ENCODE data around the gene F13B.
"Not testable (repeated sequence)": the region's sequence is repeated elsewhere in the genome, so short reads cannot be mapped to it uniquely, and the experiment has no call there.

The F13B gene

DNA sequence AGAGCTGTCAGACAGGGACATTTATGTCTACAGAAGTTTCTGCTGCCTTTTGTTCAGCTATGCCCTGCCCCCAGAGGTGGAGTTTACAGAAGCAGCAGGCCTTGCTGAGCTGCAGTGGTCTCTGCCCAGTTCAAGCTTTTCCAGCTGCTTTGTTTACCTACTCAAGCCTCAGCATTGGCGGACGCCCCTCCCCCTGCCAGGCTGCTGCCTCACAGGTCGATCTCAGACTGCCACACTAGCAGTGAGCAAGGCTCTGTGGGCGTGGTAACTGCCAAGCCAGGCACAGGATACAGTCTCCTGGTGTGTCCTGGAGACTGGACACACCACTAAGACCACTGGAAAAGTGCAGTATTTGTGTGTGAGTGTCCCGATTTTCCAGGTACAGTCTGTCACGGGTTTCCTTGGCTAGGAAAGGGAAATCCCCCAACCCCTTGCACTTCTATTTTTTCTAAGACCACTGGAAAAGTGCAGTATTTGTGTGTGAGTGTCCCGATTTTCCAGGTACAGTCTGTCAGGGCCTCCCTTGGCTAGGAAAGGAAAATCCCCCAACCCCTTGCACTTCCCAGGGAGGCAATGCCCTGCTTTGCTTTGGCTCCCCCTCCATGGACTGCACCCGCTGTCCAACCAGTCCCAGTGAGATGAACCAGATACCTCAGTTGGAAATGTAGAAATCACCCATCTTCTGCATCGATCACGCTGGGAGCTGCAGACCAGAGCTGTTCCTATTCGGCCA is 75.0 kb downstream of the F13B start:
- not testable (repeated sequence) for H3K36me3 ChIP-seq (ENCODE audit: control insufficient read depth in 5 of 5, insufficient read depth in 5 of 5, low read length in 5 of 5); H3K4me1 ChIP-seq (ENCODE audit: control insufficient read depth in 5 of 5, insufficient read depth in 5 of 5, low read length in 5 of 5); H3K27ac ChIP-seq (ENCODE audit: low read depth, low read length); H3K4me3 ChIP-seq (ENCODE audit: low read depth in 1 of 5, low read length in 5 of 5); H3K9ac ChIP-seq (ENCODE audit: low read length in 5 of 5); H3K27me3 ChIP-seq (ENCODE audit: control insufficient read depth in 5 of 5, insufficient read depth in 4 of 5, low read length in 5 of 5); H3K9me3 ChIP-seq (ENCODE audit: control insufficient read depth in 5 of 5, low read length in 5 of 5)
